NT2/D1 (cell line): ENCODE data around the gene GARNL3.

Experiments
- DNase-seq: peaks from one replicate; pipeline ENCODE4 v3.0.0-alpha.2; 2011; ENCODE audit warnings: low read depth, low spot score
- H3K27me3 ChIP-seq: 2 replicates; pipeline ENCODE4 v1.6.0; 2011; ENCODE audit warnings: mild to moderate bottlenecking; ENCODE audit not compliant: insufficient read length, insufficient read depth
- H3K36me3 ChIP-seq: 2 replicates; pipeline ENCODE4 v1.6.1; 2011; ENCODE audit warnings: mild to moderate bottlenecking, low read length, mixed read lengths; ENCODE audit not compliant: insufficient read depth, insufficient read length
- H3K4me1 ChIP-seq: 2 replicates; pipeline ENCODE4 v1.5.1; 2011; ENCODE audit not compliant: insufficient read depth, insufficient read length
- H3K4me3 ChIP-seq: 2 replicates; pipeline ENCODE4 v1.5.1; 2011; ENCODE audit warnings: low read depth; ENCODE audit not compliant: insufficient read length
- H3K9ac ChIP-seq: 2 replicates; pipeline ENCODE4 v1.6.0; 2011; ENCODE audit warnings: low read depth; ENCODE audit not compliant: insufficient read length
- H3K9me3 ChIP-seq: 2 replicates; pipeline ENCODE4 v1.5.1; 2011; ENCODE audit warnings: mild to moderate bottlenecking, low read length; ENCODE audit not compliant: insufficient read depth
- SUZ12 ChIP-seq: IDR thresholded peaks from 2 replicates; pipeline ENCODE4 v1.6.1; 2011; ENCODE audit not compliant: insufficient read length, insufficient read depth; ENCODE audit errors: extremely low read depth
- YY1 ChIP-seq: IDR thresholded peaks from 2 replicates; pipeline ENCODE4 v1.6.1; 2011; ENCODE audit not compliant: insufficient read length, insufficient read depth
- ZNF274 ChIP-seq: IDR thresholded peaks from 2 replicates; pipeline ENCODE4 v1.6.1; 2011; ENCODE audit warnings: mild to moderate bottlenecking, low read depth, low read length

The GARNL3 gene

GRCh38 chr9:127402401-127403090 lies 138.0 kb downstream of the GARNL3 start:
- Histone ChIP-seq H3K4me3 (no peak overlapping the region), H3K27me3 (no peaks in the 10 kb centered on the region), H3K9me3 (no peaks in the 10 kb centered on the region), H3K36me3 (peaks cover 91% of the 10 kb centered on the region), H3K9ac (no peak overlapping the region), H3K4me1 (peaks cover 19% of the 10 kb centered on the region)
- TF ChIP-seq SUZ12 = no peak
- TF ChIP-seq ZNF274 = no peak
- TF ChIP-seq YY1 = no peak
- no peak for DNase-seq

- no peak overlapping the region for H3K9ac ChIP-seq
These were observed 139.1 kb downstream of the GARNL3 start for GRCh38 chr9:127403507-127404192.

GRCh38 chr9:127404631-127405030 lies 140.1 kb downstream of the GARNL3 start:
- Histone ChIP-seq H3K27me3 (no peaks in the 10 kb centered on the region), H3K4me3 (no peak overlapping the region), H3K36me3 (peaks cover 86% of the 10 kb centered on the region), H3K4me1 (peaks cover 12% of the 10 kb centered on the region), H3K9ac (no peak overlapping the region), H3K9me3 (no peaks in the 10 kb centered on the region)
- no peak for DNase-seq
- no peak for TF ChIP-seq SUZ12
- TF ChIP-seq ZNF274 = no peak
- no peak for TF ChIP-seq YY1

More at GRCh38 chr9:127403507-127404192, 139.1 kb downstream of the GARNL3 start:
- H3K4me1 ChIP-seq = peaks cover 15% of the 10 kb centered on the region
- H3K36me3 ChIP-seq = peaks cover 93% of the 10 kb centered on the region
- DNase-seq = no peak
- H3K9me3 ChIP-seq = no peaks in the 10 kb centered on the region
- H3K27me3 ChIP-seq = no peaks in the 10 kb centered on the region
- TF ChIP-seq ZNF274 (no peak), YY1 (no peak), SUZ12 (no peak)
- no peak overlapping the region for H3K4me3 ChIP-seq

GRCh38 chr9:127405344-127406125 lies 141.0 kb downstream of the GARNL3 start:
- peaks cover 77% of the 10 kb centered on the region for H3K36me3 ChIP-seq
- TF ChIP-seq ZNF274 (no peak), SUZ12 (no peak), YY1 (no peak)
- H3K4me3 ChIP-seq = no peak overlapping the region
- peaks cover 12% of the 10 kb centered on the region for H3K4me1 ChIP-seq
- no peak for DNase-seq
- no peaks in the 10 kb centered on the region for H3K27me3 ChIP-seq
- H3K9ac ChIP-seq = no peak overlapping the region
- no peaks in the 10 kb centered on the region for H3K9me3 ChIP-seq

GRCh38 chr9:127406799-127407491 lies 142.4 kb downstream of the GARNL3 start:
- Histone ChIP-seq H3K4me1 (peaks cover 12% of the 10 kb centered on the region), H3K27me3 (no peaks in the 10 kb centered on the region), H3K9ac (peak overlapping the region; percentile 28), H3K9me3 (no peaks in the 10 kb centered on the region), H3K4me3 (no peak overlapping the region), H3K36me3 (peaks cover 71% of the 10 kb centered on the region)
- DNase-seq = no peak
- TF ChIP-seq YY1 (no peak), ZNF274 (no peak), SUZ12 (no peak)

GRCh38 chr9:127407492-127407843 lies 142.9 kb downstream of the GARNL3 start:
- Histone ChIP-seq H3K27me3 (no peaks in the 10 kb centered on the region), H3K36me3 (peaks cover 71% of the 10 kb centered on the region), H3K4me3 (no peak overlapping the region), H3K9ac (peak overlapping the region; percentile 28), H3K4me1 (peaks cover 12% of the 10 kb centered on the region), H3K9me3 (no peaks in the 10 kb centered on the region)
- no peak for DNase-seq
- TF ChIP-seq ZNF274 (no peak), SUZ12 (no peak), YY1 (no peak)
